Measurements from ENCODE around the gene SLC25A23. TPM values are rescaled to one million over a fixed set of nuclear protein-coding genes. Genes with fewer than 3 reads are reported as not detected.
A peak's percentile ranks its signal among the peaks of the same experiment; 100 is the strongest.

The SLC25A23 gene
- total and polyA plus RNA-seq, 2 experiments from 2014 or later = 25.7 to 96.4 TPM

- ATAC-seq (peak; percentile 62), DNase-seq (ENCODE audit: low spot score) (peak; percentile 74)
- peak within 1 kb of the TSS; percentile 89; the same call in 1 of the 2 replicates for H2AFZ ChIP-seq
- H3K27ac Mint-ChIP-seq = no peak within 1 kb of the TSS
- peaks cover 7% of the 10 kb centered on the region for H3K4me1 ChIP-seq (ENCODE audit: insufficient read depth)
- no peak within 1 kb of the TSS for H3K27ac ChIP-seq (ENCODE audit: low read depth)
- no peaks in the 10 kb centered on the region for H3K9me2 ChIP-seq (ENCODE audit: insufficient read depth)
- H3K4me1 Mint-ChIP-seq = peaks cover 12% of the 10 kb centered on the region; the same call in 2 of the 3 replicates
- H3K9me3 Mint-ChIP-seq = no peaks in the 10 kb centered on the region; the same call in 2 of the 3 replicates
- no peaks in the 10 kb centered on the region for H3K27me3 ChIP-seq (ENCODE audit: insufficient read depth)
- peaks cover 7% of the 10 kb centered on the region for H3K27me3 Mint-ChIP-seq (ENCODE audit: insufficient read depth, low read depth, poor library complexity)
- TF ChIP-seq CTCF (conservative IDR thresholded peaks at IDR 0.05; ENCODE audit: low read depth in 2 of 2) (peak; percentile 77 to 82), EZH2 (IDR thresholded peaks at IDR 0.05; ENCODE audit: low read depth, unreplicated experiment) (no peak)
- H3K36me3 ChIP-seq (ENCODE audit: insufficient read depth) = no peaks in the 10 kb centered on the region
- peak within 1 kb of the TSS; percentile 38; the same call in 1 of the 2 replicates for H3K4me2 ChIP-seq
- no peaks in the 10 kb centered on the region for H3K36me3 Mint-ChIP-seq (ENCODE audit: low read depth)
- no peaks in the 10 kb centered on the region for H3F3A ChIP-seq (replicated peaks; ENCODE audit: low read depth)
- no peak within 1 kb of the TSS for H3K4me3 Mint-ChIP-seq
- no peaks in the 10 kb centered on the region for H3K79me2 ChIP-seq (replicated peaks; ENCODE audit: insufficient read depth)
- H3K4me3 ChIP-seq = no peak within 1 kb of the TSS
- H4K20me1 ChIP-seq (replicated peaks; ENCODE audit: insufficient read depth) = no peaks in the 10 kb centered on the region
Measured at GRCh38 chr19:6481541-6482342, 22.1 kb upstream of the SLC25A23 start, which contains the start of gene DENND1C. DENND1C (minus strand) TSS chr19:6481787; CDS start chr19:6481695, 92 bp downstream.

- Histone ChIP-seq H3K4me2 (no peak overlapping the region), H3K27me3 (ENCODE audit: insufficient read depth) (no peaks in the 10 kb centered on the region), H3K36me3 (ENCODE audit: insufficient read depth) (no peaks in the 10 kb centered on the region), H4K20me1 (replicated peaks; ENCODE audit: insufficient read depth) (no peaks in the 10 kb centered on the region), H3F3A (replicated peaks; ENCODE audit: low read depth) (no peaks in the 10 kb centered on the region), H3K79me2 (replicated peaks; ENCODE audit: insufficient read depth) (no peaks in the 10 kb centered on the region), H2AFZ (peak overlapping the region; percentile 89; the same call in 1 of the 2 replicates), H3K9me2 (ENCODE audit: insufficient read depth) (no peaks in the 10 kb centered on the region), H3K4me1 (ENCODE audit: insufficient read depth) (peaks cover 7% of the 10 kb centered on the region), H3K27ac (ENCODE audit: low read depth) (no peak overlapping the region), H3K4me3 (no peak overlapping the region)
- H3K36me3 Mint-ChIP-seq (ENCODE audit: low read depth) = no peaks in the 10 kb centered on the region
- TF ChIP-seq REST (IDR thresholded peaks at IDR 0.05; ENCODE audit: unreplicated experiment) (no peak), ZNF331 (CRISPR knock-in tag; IDR thresholded peaks at IDR 0.05; ENCODE audit: low read depth) (no peak), ETS1 (IDR thresholded peaks at IDR 0.05) (no peak), CREB1 (CRISPR knock-in tag; IDR thresholded peaks at IDR 0.05; ENCODE audit: low read depth) (no peak), EZH2 (IDR thresholded peaks at IDR 0.05; ENCODE audit: low read depth, unreplicated experiment) (no peak), JUNB (IDR thresholded peaks at IDR 0.05; ENCODE audit: unreplicated experiment) (no peak), STAT1 (IDR thresholded peaks at IDR 0.05; ENCODE audit: unreplicated experiment) (no peak), ZNF114 (CRISPR knock-in tag; IDR thresholded peaks at IDR 0.05) (no peak), CTCF (conservative IDR thresholded peaks at IDR 0.05; ENCODE audit: low read depth in 2 of 2) (no peak), NANOG (IDR thresholded peaks at IDR 0.05; ENCODE audit: borderline replicate concordance) (no peak), EZH2phosphoT487 (IDR thresholded peaks at IDR 0.05; ENCODE audit: unreplicated experiment) (no peak)
- H3K4me3 Mint-ChIP-seq = no peak overlapping the region
- H3K9me3 Mint-ChIP-seq = no peaks in the 10 kb centered on the region; the same call in 2 of the 3 replicates
- H3K27ac Mint-ChIP-seq = no peak overlapping the region
- DNase-seq (ENCODE audit: low spot score) (no peak), ATAC-seq (no peak)
- peaks cover 12% of the 10 kb centered on the region; the same call in 2 of the 3 replicates for H3K4me1 Mint-ChIP-seq
- peaks cover 7% of the 10 kb centered on the region for H3K27me3 Mint-ChIP-seq (ENCODE audit: insufficient read depth, low read depth, poor library complexity)
Measured at GRCh38 chr19:6480848-6481415, 21.3 kb upstream of the SLC25A23 start.
